Fibroblast of lung (primary cell): ENCODE data around the gene PDE4D.

ENCODE experiments used
- EZH2 ChIP-seq: IDR thresholded peaks from 2 replicates; pipeline ENCODE4 v1.5.1; 2012; ENCODE audit warnings: low read length, control low read depth, mild to moderate bottlenecking; ENCODE audit errors: missing control alignments
- TF ChIP-seq, protein P1 (sequence below), 2 donors: IDR thresholded peaks in 1 of 2; conservative IDR thresholded peaks in 1 of 2; 1 replicate in 1 of 2; 2 replicates in 1 of 2; pipeline ENCODE4 v1.5.1; 2011 to 2012; ENCODE audit warnings: low read length in 2 of 2, control low read depth in 1 of 2, inconsistent platforms in 1 of 2, low read depth in 1 of 2, mild to moderate bottlenecking in 1 of 2

DNA sequence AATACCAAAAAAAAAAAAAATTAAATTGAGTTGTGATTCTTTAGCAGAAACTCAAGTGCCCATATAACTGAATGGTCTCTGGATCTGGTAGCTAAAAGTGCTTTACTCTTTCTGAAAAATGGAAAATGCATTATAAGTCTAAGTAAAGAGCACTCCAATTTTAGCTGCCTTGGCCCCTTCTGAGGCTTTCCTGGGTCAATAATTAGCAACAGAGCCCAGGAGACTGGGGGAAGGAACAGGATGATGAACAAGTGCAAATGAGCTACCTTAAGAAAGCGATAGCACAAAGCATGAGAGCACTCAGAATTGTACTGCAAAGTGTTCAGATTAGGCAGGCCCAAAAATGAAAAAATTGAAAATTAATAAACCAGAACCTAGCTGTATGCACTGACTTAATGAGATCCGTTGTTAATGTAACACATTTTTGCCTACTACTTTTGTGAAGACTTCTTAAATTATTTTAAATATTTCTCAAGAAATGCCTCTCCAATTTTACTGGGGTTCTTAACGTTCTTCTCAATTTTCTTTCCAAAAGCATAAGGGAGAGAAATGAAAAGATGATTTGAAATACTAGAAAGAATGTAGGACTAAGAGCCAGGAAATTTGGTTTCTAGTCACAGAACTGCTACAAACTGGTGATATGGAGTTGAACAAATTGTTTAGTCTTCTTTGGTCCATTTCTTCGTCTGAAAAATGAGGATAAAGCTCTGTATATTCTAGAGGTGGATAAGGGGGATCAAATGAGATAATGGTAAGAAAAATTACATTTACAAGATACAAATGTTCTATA lies 566.1 kb downstream of the PDE4D start:
- TF ChIP-seq, protein P1, sequence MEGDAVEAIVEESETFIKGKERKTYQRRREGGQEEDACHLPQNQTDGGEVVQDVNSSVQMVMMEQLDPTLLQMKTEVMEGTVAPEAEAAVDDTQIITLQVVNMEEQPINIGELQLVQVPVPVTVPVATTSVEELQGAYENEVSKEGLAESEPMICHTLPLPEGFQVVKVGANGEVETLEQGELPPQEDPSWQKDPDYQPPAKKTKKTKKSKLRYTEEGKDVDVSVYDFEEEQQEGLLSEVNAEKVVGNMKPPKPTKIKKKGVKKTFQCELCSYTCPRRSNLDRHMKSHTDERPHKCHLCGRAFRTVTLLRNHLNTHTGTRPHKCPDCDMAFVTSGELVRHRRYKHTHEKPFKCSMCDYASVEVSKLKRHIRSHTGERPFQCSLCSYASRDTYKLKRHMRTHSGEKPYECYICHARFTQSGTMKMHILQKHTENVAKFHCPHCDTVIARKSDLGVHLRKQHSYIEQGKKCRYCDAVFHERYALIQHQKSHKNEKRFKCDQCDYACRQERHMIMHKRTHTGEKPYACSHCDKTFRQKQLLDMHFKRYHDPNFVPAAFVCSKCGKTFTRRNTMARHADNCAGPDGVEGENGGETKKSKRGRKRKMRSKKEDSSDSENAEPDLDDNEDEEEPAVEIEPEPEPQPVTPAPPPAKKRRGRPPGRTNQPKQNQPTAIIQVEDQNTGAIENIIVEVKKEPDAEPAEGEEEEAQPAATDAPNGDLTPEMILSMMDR (conservative IDR thresholded peaks at IDR 0.05 in 1 of 2, IDR thresholded peaks at IDR 0.05 in 1 of 2; ENCODE audit: low read depth in 1 of 2, low read length in 2 of 2) = no peak
- TF ChIP-seq EZH2 = no peak
